Measurements from ENCODE around the gene ECHDC3. TPM values are rescaled to one million over a fixed set of nuclear protein-coding genes. Genes with fewer than 3 reads are reported as not detected.

Gene ECHDC3
- polyA plus RNA-seq, 1 of the 3 experiments (the other 2 are of a cell fraction), result 13.5 TPM

GRCh38 chr10:11760151-11760550 is 18.0 kb downstream of the ECHDC3 start:
- DNase-seq, result no peak
- H3K27ac ChIP-seq (ENCODE audit: low read depth in 2 of 2, low read length in 1 of 2), result no peak overlapping the region
- no peak overlapping the region for H3K4me3 ChIP-seq (ENCODE audit: low read depth in 2 of 2, low read length in 1 of 2)
- H3K9me3 ChIP-seq, result no peaks in the 10 kb centered on the region
- TF ChIP-seq EP300 (IDR thresholded peaks at IDR 0.05; ENCODE audit: borderline replicate concordance in 1 of 2, low read depth in 1 of 2, low read length in 1 of 2) (no peak), RCOR1 (IDR thresholded peaks at IDR 0.05; ENCODE audit: low read length) (no peak), PBX3 (IDR thresholded peaks at IDR 0.05) (no peak), FOSL2 (IDR thresholded peaks at IDR 0.05; ENCODE audit: borderline replicate concordance, low read depth) (no peak), ELF1 (IDR thresholded peaks at IDR 0.05) (no peak)
- POLR2A ChIA-PET, result no interaction called here
- H3F3A ChIP-seq (replicated peaks; ENCODE audit: insufficient read depth), result no peaks in the 10 kb centered on the region
- H3K79me2 ChIP-seq (ENCODE audit: insufficient read depth), result no peaks in the 10 kb centered on the region
- H3K9ac ChIP-seq, result no peak overlapping the region
- 89% methylated on average over 8 of the region's 8 CpGs for WGBS (ENCODE audit: low lambda C conversion rate)
- peaks cover 10 to 16% of the 10 kb centered on the region in 2 experiments; a peak in 2 of 4 replicates for H3K4me1 ChIP-seq (ENCODE audit: control insufficient read depth in 1 of 2, insufficient read depth in 2 of 2, low read depth in 1 of 2, low read length in 1 of 2)
- CTCF ChIA-PET, result interaction anchor here (1.0 to 1.1 kb wide), 2 partner anchors 35 to 226 kb away, joined by 3 to 4 read pairs; no protein-coding TSS in a partner anchor
- no peaks in the 10 kb centered on the region for H3K9me2 ChIP-seq
- H2AFZ ChIP-seq (ENCODE audit: low read depth), result no peak overlapping the region
- no peaks in the 10 kb centered on the region for H3K27me3 ChIP-seq (ENCODE audit: insufficient read depth)
- no peaks in the 10 kb centered on the region for H3K36me3 ChIP-seq (replicated peaks in 1 of 2; ENCODE audit: control insufficient read depth in 1 of 2, insufficient read depth in 2 of 2, low read length in 1 of 2)
- no peaks in the 10 kb centered on the region for H4K20me1 ChIP-seq (ENCODE audit: insufficient read depth)
- no peak overlapping the region for H3K4me2 ChIP-seq

- H3K9me2 ChIP-seq, result no peaks in the 10 kb centered on the region
- H3K27ac ChIP-seq (ENCODE audit: low read depth in 2 of 2, low read length in 1 of 2), result no peak overlapping the region
- peaks cover 10 to 19% of the 10 kb centered on the region in 2 experiments; a peak in 2 of 4 replicates for H3K4me1 ChIP-seq (ENCODE audit: control insufficient read depth in 1 of 2, insufficient read depth in 2 of 2, low read depth in 1 of 2, low read length in 1 of 2)
- no peak overlapping the region for H3K4me2 ChIP-seq
- H2AFZ ChIP-seq (ENCODE audit: low read depth), result no peak overlapping the region
- H3K9me3 ChIP-seq, result no peaks in the 10 kb centered on the region
- H3F3A ChIP-seq (replicated peaks; ENCODE audit: insufficient read depth), result no peaks in the 10 kb centered on the region
- H3K79me2 ChIP-seq (ENCODE audit: insufficient read depth), result no peaks in the 10 kb centered on the region
- H3K4me3 ChIP-seq (ENCODE audit: low read depth in 2 of 2, low read length in 1 of 2), result no peak overlapping the region
- DNase-seq, result no peak
- ChIA-PET POLR2A (no interaction called here), CTCF (interaction anchor here (0.7 to 1.1 kb wide), 3 partner anchors 36 to 245 kb away, joined by 3 to 5 read pairs (median 4); no protein-coding TSS in a partner anchor)
- no peaks in the 10 kb centered on the region for H4K20me1 ChIP-seq (ENCODE audit: insufficient read depth)
- no peaks in the 10 kb centered on the region for H3K27me3 ChIP-seq (ENCODE audit: insufficient read depth)
- no peak for TF ChIP-seq MAX (IDR thresholded peaks at IDR 0.05; ENCODE audit: low read depth)
- no peak for TF ChIP-seq CTCF (IDR thresholded peaks at IDR 0.05)
- TF ChIP-seq RCOR1 (IDR thresholded peaks at IDR 0.05; ENCODE audit: low read length), result no peak
- no peak for TF ChIP-seq PBX3 (IDR thresholded peaks at IDR 0.05)
- TF ChIP-seq TAF1 (IDR thresholded peaks at IDR 0.05; ENCODE audit: borderline replicate concordance, low read depth, low read length), result no peak
- TF ChIP-seq EP300 (IDR thresholded peaks at IDR 0.05; ENCODE audit: borderline replicate concordance in 1 of 2, low read depth in 1 of 2, low read length in 1 of 2), result no peak
- TF ChIP-seq RFX5 (IDR thresholded peaks at IDR 0.05; ENCODE audit: low read length), result no peak
- TF ChIP-seq TEAD4 (IDR thresholded peaks at IDR 0.05; ENCODE audit: borderline replicate concordance, insufficient read depth), result no peak
- TF ChIP-seq MXI1 (IDR thresholded peaks at IDR 0.05; ENCODE audit: low read depth, low read length), result no peak
- TF ChIP-seq ELF1 (IDR thresholded peaks at IDR 0.05), result no peak
- no peak for TF ChIP-seq POLR2AphosphoS5 (IDR thresholded peaks at IDR 0.05; ENCODE audit: low read depth, low read length)
- TF ChIP-seq USF2 (IDR thresholded peaks at IDR 0.05; ENCODE audit: borderline replicate concordance, low read depth, low read length), result no peak
- no peak for TF ChIP-seq GABPA (IDR thresholded peaks at IDR 0.05; ENCODE audit: low read depth)
- TF ChIP-seq RAD21 (IDR thresholded peaks at IDR 0.05; ENCODE audit: low read length), result no peak
- H3K36me3 ChIP-seq (replicated peaks in 1 of 2; ENCODE audit: control insufficient read depth in 1 of 2, insufficient read depth in 2 of 2, low read length in 1 of 2), result no peaks in the 10 kb centered on the region
- no peak overlapping the region for H3K9ac ChIP-seq
- 67% methylated on average over 6 of the region's 7 CpGs for WGBS (ENCODE audit: low lambda C conversion rate)
Measured at GRCh38 chr10:11760861-11761260, 18.7 kb downstream of the ECHDC3 start.

All from SK-N-SH (cell line).